Cardiac ventricle fibroblast (primary cell): ENCODE data around the gene NUAK1. TPM values are rescaled to one million over a fixed set of nuclear protein-coding genes. Genes with fewer than 3 reads are reported as not detected.

Source experiments
- total RNA-seq: library from RNA; depleted of rRNA; stranded (reverse); fragments of >200 nt; gene quantifications from 2 replicates; pipeline ENCODE4 v1.2.3, GENCODE V29; 2015

Gene NUAK1
- total RNA-seq: 1.9 and 3.7 TPM in 2 replicates

GRCh38 chr12:106138633-106139421 lies at the start of gene NUAK1:
TSS of gene NUAK1 (minus strand) at chr12:106138954. CDS start at chr12:106138653, 301 bp downstream.

Other genes with a start within 250 kb of the NUAK1 start
- gene CKAP4, start 109.1 kb upstream of the NUAK1 start, total RNA-seq: 155 and 164 TPM in 2 replicates
- 18.8 and 24.2 TPM in 2 replicates for gene TCP11L2, start 163.8 kb upstream of the NUAK1 start, total RNA-seq
- gene POLR3B, start 218.8 kb upstream of the NUAK1 start, total RNA-seq: 8.7 and 10.4 TPM in 2 replicates